GM19463 (cell line): ENCODE results near the gene IL17RC.
A peak's percentile ranks its signal among the peaks of the same experiment; 100 is the strongest.

Experiments
- ATAC-seq: cut with Tn5 transposase; IDR thresholded peaks from one replicate; pipeline ENCODE4 v1.9.1; 2021; ENCODE audit warnings: mild to moderate bottlenecking, moderate library complexity; ENCODE audit not compliant: unreplicated experiment

IL17RC gene

DNA sequence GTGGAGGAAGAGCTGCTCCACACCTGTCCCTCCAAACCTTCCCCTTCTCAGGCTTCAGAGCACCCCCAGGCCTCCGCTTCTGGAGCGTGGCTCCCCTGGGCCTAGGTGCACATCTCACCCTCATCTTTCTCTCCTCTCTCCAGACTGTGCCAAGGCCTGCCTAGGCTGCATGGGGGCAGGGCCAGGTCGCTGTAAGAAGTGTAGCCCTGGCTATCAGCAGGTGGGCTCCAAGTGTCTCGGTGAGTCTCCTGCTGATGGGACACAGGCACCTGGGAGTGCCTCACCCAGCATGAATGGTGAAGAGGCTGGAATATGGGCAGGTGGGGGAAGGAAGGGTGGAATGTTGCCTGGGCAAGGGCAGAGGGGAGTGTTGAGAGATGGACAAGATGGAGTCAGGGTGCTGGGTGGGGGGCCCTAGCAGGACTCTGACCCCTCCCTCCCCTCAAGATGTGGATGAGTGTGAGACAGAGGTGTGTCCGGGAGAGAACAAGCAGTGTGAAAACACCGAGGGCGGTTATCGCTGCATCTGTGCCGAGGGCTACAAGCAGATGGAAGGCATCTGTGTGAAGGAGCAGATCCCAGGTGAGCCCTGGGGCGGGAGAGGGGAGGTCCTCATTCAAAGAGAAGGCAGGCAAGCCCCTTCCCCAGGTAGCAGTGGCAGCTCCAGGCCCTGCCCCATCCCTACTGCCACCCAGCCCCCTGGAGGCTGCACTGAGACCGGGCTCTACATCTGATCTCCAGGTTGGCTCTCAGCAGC lies 26.2 kb downstream of the IL17RC start:
- no peak for ATAC-seq

DNA sequence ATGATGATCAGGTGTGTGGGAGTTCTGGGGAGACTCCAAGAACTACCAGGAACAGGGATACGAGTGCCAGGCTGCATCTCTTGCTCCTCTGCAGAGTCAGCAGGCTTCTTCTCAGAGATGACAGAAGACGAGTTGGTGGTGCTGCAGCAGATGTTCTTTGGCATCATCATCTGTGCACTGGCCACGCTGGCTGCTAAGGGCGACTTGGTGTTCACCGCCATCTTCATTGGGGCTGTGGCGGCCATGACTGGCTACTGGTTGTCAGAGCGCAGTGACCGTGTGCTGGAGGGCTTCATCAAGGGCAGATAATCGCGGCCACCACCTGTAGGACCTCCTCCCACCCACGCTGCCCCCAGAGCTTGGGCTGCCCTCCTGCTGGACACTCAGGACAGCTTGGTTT lies 27.4 kb downstream of the IL17RC start:
- no peak for ATAC-seq

- ATAC-seq: no peak
Measured at GRCh38 chr3:9945358-9945757, 28.5 kb downstream of the IL17RC start.

DNA sequence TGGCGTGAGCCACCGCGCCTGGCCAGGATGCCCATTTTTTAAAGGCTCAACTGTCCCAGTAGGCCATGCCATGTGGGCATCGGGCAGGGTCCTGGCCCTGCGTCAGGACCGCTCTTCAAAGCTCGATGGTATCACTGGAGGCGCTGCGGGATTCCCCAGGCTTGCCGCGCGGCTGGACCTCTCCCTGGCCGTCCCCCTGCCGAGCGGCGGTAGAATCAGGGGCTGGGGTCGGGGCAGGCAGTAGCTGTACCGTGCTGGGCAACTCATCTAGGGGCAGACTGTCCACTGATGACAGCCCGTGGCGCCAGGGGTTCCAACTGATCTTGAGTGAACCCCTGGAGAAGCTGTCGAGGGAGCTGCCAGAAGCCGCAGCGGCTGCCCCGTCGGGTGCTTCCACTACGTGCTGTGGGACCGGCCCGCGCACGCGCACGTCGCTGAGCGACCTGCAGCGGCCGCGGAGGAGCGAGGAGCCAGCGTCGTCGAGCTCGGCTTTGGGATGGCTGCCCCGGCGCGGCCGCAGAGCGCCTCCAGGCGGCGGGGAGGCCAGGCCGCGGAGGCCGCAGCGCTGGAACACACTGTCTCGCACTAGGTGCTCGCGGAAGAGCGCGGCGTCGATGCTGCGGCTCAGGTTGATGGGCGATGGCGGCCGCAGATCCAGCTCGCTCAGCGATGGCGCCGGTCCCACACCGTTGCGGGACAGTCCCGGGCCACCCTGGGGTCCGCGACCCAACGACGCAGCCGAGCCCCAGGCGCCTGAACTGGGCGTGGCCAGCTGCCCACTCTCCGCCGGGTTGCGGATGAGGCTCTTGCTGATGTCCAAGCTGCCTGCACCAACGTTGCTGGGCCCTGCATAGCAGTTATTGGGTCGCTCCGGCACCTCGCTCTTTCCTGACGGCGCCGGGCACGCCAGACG lies 29.5 kb downstream of the IL17RC start:
- ATAC-seq: no peak

DNA sequence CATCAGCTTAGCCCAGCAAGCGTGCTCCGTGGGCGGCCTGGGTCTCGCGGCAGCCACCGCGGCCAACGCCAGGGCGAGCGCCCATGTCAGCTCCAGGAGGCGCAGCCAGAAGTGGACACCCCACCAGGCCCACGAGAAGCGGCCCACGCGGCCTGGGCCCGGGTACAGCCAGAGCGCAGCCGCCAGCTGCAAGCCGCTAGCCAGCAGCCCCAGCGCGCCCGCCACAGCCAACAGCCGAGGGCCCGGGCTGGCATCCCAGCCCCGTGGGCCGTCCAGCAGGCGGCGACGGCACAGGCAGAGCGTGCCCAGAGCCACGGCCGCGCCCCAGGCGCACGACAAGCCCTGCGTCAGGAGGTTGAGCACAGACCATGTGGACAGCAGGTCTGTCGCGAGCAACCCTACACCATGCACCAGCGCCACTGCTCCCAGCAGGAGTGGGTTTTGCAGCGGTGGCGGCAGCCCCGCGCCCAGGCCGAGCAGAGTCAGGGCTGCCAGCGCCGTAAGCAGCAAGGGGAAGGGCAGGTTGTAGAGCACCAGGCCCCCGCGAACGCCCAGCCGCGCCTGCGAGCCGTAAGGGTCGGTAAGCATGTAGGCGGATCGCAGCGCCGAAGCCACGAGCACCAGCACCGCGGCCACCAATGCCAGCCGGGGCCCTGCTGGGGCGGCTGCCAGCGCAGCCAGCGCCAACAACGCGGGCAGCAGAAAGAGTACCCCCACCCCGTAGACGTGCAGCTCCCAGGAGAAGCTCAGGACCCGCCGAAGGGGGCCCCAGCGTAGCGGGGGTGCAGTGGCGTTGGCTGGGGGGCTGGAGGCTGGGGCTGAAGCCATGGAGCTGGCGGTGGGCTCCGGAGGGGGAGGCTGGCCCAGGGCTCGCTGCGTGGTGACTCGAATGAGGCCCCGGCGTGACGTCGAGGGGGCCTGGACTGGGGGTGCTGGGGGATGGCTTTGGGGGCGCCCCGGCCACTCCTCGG lies 30.4 kb downstream of the IL17RC start:
- ATAC-seq: no peak

DNA sequence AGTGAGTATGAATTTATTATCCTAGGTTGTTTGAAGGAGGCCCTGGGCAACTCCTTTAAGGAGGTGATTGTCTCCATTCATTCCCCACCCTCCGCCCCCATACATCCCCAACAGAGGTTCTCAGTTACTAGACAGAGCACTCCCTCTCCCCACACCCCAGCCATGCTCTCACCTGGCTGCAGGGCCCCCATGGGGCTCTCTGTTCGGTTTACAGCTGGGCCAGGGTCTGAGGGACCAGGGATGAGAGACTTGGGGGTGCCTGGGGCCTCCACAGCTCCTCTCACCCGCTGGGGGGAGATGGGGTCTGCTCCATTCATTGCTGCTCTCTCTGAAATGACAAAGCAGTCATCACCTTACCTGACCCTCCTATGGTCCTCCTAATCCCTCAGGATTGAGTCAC lies 31.7 kb downstream of the IL17RC start:
- ATAC-seq: no peak

DNA sequence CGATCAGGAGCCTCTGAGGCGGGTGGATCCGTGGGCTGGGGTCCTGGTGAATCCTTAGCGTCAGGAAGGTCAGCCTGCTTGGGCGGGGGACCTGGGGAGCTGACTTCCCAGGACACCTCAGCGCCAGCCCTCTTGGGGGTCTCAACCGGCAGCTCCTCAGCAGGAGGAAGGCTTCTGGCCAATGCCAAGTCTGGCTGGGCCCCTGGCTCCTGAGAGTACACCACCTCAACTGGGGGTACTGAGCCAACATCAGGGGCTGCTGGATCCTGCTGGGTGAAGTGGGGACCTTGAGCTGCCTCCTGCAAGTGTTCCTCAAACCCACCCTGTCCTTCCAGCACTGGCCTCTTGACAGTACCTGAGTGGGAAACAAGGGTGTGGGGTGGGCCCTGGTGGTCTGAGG lies 32.2 kb downstream of the IL17RC start:
- ATAC-seq: no peak

DNA sequence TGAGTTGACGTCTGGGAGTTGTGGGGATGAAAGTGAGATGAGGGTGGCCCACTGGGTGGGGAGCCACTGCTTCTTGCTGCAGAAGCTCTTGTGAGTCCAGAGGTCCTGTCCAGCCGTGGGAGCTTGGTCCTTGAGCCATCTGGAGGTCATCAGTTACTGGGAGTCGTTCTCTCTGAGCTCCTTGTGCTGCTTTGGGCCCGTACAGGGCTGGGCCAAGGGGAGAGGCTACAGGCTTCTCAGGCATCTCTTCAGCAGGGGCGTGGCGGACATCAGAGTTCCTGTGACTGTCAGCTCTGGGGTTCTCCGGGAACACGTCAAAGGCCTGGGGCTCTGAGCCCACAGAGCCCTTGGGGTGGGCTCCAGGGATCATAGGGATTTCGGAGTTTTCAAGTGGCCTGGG lies 32.7 kb downstream of the IL17RC start:
- no peak for ATAC-seq

DNA sequence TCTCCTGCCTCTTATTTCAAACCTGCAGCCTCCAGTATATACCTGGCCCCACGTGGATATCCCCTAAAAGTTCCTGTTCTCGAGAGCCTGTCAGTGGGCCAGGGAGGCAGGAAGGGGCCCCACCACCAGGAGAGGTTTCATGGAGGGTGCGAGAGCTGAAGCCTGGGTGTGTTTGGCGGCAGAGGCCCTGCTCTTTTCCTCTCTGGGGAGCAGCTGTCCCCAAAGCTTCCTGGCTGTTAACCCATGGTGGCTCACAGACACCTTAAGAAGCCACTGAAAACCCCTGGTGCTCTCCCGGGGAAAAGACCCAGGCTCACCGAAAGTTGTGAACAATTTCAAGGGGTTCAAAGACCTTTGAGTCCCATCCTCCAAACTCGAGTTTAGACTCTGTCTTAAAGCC lies 34.2 kb downstream of the IL17RC start:
- peak; percentile 57 for ATAC-seq

GRCh38 chr3:9951598-9951961 lies 34.7 kb downstream of the IL17RC start:
- ATAC-seq: peak; percentile 22

DNA sequence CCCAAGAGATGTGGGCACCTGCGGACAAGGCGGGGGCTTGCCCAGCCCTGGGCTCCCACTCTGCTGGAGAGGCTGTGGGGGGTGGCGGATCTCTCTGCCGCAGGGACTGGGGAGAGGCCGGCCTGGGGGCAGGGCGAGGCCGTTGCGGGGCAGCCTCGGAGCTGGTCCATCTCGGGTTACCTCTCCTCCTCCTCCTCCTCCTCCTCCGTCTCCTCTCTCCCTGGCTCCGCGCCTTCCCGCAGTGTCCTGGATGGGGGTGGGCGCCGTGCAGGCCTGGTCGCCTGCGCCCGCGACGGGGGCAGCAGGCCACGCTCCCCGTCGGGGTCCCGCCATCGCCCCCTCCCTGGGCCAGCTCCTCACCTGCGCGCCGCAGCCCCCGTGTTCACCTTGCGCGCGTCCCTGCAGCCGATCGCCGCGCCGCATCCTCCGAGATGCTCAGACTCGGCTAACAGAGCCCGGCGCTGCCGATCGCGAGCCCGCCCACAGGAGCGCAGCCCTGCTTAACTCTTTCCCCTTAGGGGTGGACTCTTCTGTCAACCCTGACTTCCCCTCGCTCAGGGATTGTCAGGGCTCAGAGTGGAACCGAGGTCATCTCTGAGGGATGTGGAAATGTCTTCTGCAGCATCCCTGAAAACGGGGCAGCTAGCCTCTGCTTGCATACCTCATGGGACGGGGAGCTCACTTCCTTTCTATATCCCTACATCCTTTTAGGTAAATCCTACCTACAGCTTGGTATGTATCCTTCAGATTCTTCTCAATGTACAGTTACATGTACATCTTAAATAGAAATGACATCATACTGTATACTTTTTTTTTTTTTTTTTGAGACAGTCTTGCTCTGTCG lies 35.3 kb downstream of the IL17RC start, which contains the start of gene PRRT3:
PRRT3 (minus strand) TSS at position 447 of the 844 bp plus-strand sequence. CDS start 2,293 bp downstream, outside the sequence.
- ATAC-seq: peak; percentile 71

- ATAC-seq: no peak
Measured at GRCh38 chr3:9955067-9955502, 38.2 kb downstream of the IL17RC start.

GRCh38 chr3:9955611-9956352 lies 38.9 kb downstream of the IL17RC start:
- ATAC-seq: no peak

GRCh38 chr3:9957214-9957613 lies 40.3 kb downstream of the IL17RC start:
- ATAC-seq: no peak

GRCh38 chr3:9965200-9965875 lies 48.4 kb downstream of the IL17RC start:
- ATAC-seq: no peak

- ATAC-seq: no peak
Measured at GRCh38 chr3:9966841-9967240, 49.9 kb downstream of the IL17RC start.

DNA sequence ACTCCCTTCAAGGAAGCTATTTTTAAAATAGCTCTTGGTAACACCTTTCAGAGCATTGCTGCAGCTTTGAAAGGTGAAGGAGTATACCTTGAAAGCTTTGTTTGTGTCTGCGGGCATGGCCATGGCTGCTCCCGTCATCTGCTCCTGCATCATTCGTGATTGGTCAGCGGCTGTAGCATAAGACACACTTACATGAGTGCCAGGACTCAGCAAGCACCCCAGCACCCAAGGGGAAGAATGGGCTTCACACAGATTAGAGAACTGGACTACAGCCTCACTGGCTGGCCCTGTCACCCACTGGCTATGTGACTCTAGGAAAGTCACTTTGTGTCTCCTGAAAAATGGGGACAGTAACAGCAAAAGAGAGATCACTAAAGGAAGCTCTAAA lies 52.7 kb downstream of the IL17RC start:
- ATAC-seq: no peak

- ATAC-seq: no peak
Measured at GRCh38 chr3:9970020-9970652, 53.2 kb downstream of the IL17RC start.
